Endothelial cell of hepatic sinusoid (primary cell): ENCODE data around the gene FIBCD1.

Experiments used
- in situ Hi-C: cut with HindIII; loops from 2 replicates; pipeline ENCODE4 v1.10.0; 2017; ENCODE audit warnings: low sequenced_read_pairs

The FIBCD1 gene

DNA sequence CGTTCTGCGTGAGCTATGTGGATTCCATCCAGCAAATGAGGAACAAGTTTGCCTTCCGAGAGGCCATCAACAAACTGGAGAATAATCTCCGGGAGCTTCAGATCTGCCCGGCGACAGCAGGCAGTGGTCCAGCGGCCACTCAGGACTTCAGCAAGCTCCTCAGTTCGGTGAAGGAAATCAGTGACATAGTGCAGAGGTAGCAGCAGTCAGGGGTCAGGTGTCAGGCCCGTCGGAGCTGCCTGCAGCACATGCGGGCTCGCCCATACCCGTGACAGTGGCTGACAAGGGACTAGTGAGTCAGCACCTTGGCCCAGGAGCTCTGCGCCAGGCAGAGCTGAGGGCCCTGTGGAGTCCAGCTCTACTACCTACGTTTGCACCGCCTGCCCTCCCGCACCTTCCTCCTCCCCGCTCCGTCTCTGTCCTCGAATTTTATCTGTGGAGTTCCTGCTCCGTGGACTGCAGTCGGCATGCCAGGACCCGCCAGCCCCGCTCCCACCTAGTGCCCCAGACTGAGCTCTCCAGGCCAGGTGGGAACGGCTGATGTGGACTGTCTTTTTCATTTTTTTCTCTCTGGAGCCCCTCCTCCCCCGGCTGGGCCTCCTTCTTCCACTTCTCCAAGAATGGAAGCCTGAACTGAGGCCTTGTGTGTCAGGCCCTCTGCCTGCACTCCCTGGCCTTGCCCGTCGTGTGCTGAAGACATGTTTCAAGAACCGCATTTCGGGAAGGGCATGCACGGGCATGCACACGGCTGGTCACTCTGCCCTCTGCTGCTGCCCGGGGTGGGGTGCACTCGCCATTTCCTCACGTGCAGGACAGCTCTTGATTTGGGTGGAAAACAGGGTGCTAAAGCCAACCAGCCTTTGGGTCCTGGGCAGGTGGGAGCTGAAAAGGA lies 53.3 kb downstream of the FIBCD1 start:
- in situ Hi-C loops, result no loop called here

DNA sequence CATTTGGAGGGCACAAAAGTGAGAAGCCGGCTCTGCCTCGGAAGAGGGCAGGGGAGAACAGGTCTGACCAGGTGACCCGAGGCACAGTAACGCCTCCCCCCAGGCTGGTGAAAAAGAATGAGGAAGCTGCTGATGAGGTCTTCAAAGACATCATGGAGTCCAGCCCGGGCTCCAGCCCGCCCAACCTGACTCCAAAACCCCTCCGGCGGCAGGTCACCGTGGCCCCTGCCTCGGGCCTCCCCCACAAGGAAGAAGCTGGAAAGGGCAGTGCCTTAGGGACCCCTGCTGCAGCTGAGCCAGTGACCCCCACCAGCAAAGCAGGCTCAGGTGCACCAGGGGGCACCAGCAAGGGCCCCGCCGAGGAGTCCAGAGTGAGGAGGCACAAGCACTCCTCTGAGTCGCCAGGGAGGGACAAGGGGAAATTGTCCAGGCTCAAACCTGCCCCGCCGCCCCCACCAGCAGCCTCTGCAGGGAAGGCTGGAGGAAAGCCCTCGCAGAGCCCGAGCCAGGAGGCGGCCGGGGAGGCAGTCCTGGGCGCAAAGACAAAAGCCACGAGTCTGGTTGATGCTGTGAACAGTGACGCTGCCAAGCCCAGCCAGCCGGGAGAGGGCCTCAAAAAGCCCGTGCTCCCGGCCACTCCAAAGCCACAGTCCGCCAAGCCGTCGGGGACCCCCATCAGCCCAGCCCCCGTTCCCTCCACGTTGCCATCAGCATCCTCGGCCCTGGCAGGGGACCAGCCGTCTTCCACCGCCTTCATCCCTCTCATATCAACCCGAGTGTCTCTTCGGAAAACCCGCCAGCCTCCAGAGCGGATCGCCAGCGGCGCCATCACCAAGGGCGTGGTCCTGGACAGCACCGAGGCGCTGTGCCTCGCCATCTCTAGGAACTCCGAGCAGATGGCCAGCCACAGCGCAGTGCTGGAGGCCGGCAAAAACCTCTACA lies 54.2 kb downstream of the FIBCD1 start:
- in situ Hi-C loops, result no loop called here

DNA sequence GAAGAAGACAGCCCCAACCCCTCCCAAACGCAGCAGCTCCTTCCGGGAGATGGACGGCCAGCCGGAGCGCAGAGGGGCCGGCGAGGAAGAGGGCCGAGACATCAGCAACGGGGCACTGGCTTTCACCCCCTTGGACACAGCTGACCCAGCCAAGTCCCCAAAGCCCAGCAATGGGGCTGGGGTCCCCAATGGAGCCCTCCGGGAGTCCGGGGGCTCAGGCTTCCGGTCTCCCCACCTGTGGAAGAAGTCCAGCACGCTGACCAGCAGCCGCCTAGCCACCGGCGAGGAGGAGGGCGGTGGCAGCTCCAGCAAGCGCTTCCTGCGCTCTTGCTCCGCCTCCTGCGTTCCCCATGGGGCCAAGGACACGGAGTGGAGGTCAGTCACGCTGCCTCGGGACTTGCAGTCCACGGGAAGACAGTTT lies 54.9 kb downstream of the FIBCD1 start:
- in situ Hi-C loops, result no loop called here

DNA sequence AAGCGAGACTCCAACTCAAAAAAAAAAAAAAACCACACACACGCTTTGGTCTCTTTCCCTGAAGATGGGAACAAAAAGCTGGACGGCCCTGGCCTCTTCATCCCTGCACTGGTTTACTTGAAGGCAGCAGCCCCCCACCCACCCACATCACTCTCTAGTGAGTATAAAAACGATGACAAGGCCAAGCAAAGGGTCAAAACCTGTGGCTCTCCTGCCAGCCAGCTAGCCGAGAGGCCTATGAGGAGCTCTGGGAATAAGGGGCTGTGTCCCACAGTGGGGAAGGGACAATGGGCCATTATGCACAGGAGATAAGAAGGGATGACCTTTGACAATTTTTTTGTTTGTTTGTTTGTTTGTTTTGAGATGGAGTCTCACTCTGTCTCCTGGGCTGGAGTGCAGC lies 55.6 kb downstream of the FIBCD1 start:
- in situ Hi-C loops, result no loop called here

DNA sequence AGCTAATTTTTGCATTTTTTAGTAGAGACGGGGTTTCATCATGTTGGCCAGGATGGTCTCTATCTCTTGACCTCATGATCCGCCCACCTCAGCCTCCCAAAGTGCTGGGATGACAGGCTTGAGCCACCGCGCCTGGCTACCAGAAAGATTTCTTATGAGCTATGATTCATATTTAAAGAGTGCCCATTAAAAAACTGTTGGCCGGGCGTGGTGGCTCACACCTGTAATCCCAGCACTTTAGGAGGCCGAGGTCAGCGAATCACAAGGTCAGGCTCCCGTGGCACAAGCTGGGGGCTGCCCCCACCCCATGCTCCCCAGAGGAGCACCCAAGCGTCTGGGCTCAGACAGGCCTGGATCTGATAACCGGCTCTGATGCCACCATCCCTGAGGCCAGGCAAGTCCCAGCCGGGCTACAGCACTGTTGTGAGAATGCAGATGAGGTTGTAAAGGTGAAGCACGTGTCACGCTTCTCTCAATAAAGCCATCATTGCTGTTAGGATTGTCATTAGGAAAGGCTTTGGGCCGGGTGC lies 56.3 kb downstream of the FIBCD1 start:
- in situ Hi-C loops, result no loop called here

DNA sequence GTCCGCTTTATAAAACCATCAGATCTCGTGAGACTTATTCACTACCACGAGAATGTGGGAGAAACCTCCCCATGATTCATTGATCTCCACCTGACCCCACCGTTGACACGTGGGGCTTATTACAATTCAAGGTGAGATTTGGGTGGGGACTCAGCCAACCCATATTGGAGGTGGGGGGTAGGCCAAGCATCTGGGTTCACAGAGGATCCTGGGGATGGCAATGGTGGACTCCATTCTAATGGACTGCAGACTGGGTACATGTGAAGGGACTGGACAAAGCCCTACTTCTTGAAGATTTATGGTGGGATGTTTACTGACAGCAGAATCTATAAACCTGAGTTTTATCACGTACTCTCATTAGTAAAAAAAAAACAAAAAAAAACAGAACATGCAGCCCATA lies 57.5 kb downstream of the FIBCD1 start:
- in situ Hi-C loops, result no loop called here

DNA sequence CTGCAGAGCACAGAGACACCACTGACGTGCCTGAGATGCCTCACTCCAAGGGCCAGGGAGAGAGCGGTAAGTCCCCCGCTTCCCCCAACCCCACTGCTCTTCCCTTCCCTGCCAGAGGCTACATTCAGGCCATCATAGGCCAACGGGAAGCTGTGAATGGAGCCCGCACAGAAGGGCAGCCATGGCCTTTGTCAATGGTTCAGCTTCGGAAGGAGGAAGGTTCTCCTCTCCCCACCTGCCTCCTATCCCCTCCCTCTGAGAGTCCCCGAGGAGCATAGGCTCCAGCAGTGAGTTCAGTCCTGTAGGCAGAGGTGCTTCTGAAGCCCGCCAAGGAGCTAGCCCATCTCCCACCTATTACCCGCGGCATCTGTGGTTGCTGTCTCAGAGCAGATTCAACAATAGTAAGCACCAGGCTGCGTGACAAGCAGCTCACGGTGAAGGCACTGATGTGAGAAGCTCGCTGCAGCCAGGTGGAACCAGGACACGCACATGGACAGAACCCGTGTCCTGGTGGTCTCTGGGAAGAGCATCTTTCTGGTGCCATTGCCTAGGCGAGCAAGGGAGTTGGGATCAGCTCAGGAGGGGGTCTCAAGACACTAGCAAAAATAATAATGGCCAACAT lies 58.3 kb downstream of the FIBCD1 start:
- in situ Hi-C loops, result no loop called here

DNA sequence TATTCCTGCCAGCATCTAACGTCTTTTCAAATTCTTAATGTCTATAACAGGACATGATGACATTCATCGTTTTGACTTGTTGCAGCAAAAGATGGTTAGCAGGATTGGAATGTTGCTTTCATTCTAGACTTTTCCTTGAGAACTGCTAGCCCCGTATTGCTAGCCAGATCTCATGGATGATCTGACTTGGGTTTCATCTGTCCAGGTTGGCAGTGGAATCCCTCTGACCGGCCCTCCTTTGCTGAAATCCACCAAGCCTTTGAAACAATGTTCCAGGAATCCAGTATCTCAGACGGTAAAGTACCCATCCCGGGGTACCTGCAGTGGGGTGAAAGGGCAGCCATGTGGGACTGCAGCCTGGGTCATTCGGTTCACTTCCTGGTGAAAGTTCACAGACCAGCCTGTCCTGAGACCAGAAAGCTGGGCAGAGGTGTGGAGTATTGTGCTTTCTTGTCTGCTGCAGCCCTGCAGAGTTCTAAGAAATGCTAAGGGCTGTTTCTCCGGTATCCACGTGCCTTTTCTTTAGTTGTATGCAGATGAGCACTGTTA lies 59.1 kb downstream of the FIBCD1 start:
- in situ Hi-C loops, result no loop called here

DNA sequence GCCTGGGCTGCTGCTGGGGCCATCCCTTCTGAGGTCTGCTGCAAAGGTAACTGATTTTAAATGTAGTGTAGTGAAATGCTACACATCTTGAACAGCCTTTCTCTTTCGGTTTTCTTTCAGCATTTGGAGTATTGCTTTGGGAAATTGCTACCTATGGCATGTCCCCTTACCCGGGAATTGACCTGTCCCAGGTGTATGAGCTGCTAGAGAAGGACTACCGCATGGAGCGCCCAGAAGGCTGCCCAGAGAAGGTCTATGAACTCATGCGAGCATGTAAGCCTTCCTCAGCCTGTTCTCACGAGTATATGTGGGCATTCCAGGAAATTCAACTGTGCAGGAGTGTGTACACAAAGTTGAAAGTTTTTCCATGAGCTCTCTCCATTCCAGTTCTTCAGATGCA lies 60.8 kb downstream of the FIBCD1 start:
- in situ Hi-C loops, result no loop called here

DNA sequence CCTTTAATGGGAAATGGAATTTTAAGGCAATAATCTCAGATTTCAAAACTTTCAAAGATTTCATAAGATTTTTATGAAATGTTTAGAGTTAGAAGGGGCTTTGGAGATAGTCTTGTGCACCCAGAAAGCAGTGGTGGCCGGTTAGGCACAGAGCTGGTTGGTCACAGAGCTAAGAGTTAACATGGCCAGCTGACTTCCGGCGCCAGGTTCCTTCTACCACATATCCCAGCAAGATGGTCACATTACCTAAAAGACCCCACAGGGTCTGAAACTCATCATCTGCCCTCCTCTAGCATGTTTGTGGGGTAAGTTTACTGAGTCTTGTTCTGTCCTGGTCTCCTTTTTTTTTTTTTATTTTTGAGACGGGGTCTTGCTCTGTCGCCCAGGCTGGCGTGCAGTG lies 61.7 kb downstream of the FIBCD1 start:
- in situ Hi-C loops, result no loop called here

DNA sequence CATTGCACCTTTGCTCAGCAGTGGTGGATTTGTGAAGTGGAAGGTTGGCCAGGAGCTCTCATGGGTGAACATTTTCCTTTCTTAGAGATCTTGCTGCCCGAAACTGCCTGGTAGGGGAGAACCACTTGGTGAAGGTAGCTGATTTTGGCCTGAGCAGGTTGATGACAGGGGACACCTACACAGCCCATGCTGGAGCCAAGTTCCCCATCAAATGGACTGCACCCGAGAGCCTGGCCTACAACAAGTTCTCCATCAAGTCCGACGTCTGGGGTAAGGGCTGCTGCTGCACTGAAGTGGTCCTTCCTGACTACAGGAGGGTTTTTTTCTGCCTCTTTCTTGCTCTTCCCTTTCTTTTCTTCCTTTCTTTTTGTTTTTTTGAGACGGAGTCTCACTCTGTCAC lies 64.3 kb downstream of the FIBCD1 start:
- in situ Hi-C loops, result no loop called here

DNA sequence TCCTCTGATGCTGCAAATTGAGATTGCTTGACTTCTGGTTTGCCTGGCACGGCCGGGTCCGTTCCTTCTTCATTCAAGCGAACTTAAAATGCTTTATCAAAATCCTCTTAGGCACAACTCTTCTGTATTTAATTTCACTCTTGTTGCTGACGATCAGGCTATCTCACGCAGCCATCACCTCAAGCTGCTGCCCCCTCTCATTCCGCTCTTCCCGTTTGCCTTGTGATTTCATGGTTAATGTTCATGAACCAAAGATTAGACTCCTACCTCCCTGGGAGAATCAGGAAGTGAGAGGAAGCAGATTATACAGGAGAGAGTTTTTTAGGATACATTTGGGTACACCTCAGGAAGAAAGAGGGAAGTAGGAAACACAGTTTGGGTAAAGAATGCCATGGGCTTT lies 65.1 kb downstream of the FIBCD1 start:
- in situ Hi-C loops, result no loop called here

DNA sequence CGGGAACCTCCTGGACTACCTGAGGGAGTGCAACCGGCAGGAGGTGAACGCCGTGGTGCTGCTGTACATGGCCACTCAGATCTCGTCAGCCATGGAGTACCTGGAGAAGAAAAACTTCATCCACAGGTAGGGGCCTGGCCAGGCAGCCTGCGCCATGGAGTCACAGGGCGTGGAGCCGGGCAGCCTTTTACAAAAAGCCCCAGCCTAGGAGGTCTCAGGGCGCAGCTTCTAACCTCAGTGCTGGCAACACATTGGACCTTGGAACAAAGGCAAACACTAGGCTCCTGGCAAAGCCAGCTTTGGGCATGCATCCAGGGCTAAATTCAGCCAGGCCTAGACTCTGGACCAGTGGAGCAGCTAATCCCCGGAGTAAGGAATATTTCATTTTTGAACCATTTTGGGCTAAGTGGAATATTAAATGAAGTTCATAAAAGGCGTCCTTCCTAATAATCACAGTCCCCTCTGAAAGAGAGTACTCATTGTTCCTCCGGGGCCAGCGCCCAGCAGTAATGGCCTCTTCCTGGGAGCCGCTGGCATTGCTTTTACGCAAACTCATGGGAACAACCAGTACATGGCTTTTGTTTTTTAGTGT lies 66.0 kb downstream of the FIBCD1 start:
- in situ Hi-C loops, result no loop called here

DNA sequence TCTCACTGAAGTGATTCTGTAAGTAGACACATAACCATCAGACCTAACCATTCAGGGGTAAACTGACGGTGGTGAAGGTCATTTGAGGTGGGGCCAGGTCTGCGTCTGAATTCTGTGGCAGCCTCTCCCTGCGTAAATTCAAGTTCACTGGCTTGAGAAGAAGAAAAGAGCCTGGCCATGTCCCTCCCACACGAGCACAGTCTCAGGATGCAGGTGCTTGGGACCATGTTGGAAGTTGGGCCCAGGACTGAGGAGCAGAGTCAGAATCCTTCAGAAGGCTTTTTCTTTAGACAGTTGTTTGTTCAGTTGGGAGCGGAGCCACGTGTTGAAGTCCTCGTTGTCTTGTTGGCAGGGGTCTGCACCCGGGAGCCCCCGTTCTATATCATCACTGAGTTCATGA lies 66.5 kb downstream of the FIBCD1 start:
- in situ Hi-C loops, result no loop called here

DNA sequence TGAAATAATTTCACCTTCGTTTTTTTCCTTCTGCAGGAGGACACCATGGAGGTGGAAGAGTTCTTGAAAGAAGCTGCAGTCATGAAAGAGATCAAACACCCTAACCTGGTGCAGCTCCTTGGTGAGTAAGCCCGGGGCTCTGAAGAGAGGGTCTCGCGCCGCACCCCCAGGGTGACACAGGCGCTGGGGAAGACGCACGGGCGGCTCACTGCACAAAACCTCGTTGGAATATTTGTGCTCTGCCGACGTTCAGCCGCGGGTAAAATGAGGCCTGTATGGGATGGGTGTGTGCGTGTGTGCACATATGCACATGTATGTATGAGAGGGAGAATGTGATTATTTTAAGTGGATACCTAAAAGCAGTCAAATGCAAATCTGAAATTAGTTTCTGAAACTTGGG lies 67.0 kb downstream of the FIBCD1 start:
- in situ Hi-C loops, result no loop called here

DNA sequence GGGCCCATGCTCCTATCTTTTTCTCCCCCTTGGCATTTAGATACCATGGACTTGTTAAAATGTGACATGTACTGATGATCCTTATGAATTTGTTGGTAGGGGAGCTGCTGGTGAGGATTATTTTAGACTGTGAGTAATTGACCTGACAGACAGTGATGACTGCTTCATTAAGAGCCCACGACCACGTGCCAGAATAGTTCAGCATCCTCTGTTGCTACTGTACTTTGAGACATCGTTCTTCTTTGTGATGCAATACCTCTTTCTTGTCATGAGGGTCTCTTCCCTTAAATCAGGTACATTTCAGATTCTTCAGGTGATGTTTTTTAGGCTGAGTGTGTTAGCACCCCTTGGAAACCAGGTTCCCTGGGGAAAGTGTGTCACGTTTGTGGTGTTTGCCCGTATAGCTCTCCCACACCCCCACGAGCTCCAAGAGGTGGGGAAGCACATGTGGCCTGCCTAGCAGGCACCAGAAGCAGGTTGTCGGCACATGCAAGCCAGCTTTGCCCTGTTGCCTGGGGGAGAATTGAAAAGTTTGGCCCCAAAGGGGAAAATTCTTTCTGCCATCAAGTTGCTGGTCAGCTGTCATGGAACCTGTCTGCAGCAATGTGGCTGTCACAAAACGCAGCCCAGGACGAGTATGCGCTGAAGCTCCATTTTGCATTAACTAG lies 67.5 kb downstream of the FIBCD1 start:
- in situ Hi-C loops, result no loop called here

DNA sequence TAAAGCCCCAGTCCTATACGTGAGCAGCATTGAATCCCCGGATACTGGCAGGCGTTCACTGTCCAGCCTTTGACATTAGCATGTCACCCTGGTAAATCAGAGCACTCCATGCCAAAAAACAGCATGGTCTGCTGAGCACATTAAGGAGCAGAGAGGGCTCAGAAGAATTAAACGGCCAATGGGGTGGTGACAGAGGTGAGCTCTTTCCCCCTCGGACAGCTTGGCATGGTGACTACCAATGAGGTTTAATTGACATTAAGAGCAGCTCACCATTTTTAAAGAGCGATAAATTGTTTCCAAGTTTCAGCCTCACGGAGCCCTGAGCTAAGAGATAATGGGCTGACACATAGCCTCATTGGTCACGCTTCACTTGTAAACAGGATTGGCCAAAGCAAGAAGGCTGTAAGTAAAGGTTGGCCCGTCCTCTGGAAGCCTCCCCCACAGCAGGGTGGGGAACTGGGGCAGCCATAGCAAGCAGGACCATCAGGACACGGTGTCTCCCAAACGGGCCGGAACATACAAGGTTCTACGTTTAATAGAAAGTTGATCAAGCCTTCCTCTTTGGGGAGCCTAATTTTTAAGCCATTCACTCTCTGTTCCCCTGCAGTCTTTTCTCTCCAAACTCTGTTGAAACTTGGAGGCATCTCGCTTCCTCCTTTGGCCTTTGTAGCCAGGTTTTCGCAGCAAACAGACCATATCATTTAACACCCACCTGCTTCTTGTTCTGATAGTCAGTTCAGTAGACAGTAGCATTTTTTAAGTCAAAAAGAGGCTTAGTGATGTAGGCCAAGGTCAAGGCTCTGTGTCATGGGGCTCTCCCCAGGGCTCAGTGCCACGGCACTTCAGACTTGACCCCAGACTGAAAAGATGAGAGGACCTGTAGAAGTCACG lies 68.3 kb downstream of the FIBCD1 start:
- in situ Hi-C loops, result no loop called here

DNA sequence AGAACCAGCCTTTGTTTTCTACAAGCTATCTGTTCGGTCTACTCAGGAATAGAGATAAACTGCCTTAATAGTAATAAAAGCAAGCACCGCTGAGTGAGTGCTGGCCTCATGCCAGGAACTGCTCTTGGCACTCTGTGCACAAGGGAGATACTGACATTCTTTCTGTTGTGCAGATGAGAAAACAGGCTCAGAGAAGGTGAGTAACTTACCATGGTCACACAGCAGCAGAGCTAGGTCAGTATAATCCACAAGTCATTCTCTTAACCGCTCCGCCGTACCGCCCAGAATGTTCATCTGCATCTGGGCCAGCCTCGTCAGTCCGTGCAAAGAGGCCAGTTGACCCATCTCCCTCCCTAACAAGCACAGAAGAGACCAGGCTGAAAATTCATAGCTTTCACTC lies 69.8 kb downstream of the FIBCD1 start:
- in situ Hi-C loops, result no loop called here

DNA sequence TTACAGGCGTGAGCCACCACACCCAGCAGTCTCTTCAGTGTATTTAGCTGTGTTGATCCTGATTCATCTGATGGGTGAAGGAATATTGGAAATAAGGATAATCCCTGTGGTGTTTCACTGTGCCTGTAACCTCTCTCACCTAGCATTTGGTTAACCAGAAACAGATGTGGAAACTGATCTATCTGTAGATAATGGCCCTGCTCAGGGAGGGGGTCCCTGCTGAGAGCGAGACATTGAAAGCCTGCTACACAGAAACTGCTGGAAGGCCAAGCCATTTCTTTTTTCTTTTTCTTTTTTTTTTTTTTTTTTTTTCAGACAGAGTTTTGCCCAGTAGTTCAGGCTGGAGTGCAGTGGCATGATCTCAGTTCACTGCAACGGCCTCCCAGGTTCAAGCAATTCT lies 70.8 kb downstream of the FIBCD1 start:
- in situ Hi-C loops, result no loop called here
